Progenitor cell of endocrine pancreas (in vitro differentiated cells): ENCODE data around the gene SPZ1. TPM values are rescaled to one million over a fixed set of nuclear protein-coding genes. Genes with fewer than 3 reads are reported as not detected.
"Not testable (repeated sequence)": the region's sequence is repeated elsewhere in the genome, so short reads cannot be mapped to it uniquely, and the experiment has no call there.

Experiments used
- DNase-seq: peaks from one replicate; pipeline ENCODE4 v3.0.0; 2021; ENCODE audit warnings: low spot score; ENCODE audit not compliant: unreplicated experiment
- H3K27ac Mint-ChIP-seq: 2 replicates; pipeline ENCODE4 v1.8.0; 2021; ENCODE audit warnings: mild to moderate bottlenecking, moderate library complexity, mixed read lengths
- H3K27me3 Mint-ChIP-seq: 2 replicates; pipeline ENCODE4 v1.8.0; 2021; ENCODE audit warnings: mixed read lengths
- H3K36me3 Mint-ChIP-seq: 2 replicates; pipeline ENCODE4 v1.8.0; 2022; ENCODE audit warnings: mixed read lengths; ENCODE audit not compliant: insufficient read depth
- H3K4me1 Mint-ChIP-seq: 2 replicates; pipeline ENCODE4 v1.8.0; 2021; ENCODE audit warnings: low read depth, mixed read lengths
- H3K4me3 Mint-ChIP-seq: 2 replicates; pipeline ENCODE4 v1.8.0; 2021; ENCODE audit warnings: low read depth, mild to moderate bottlenecking, moderate library complexity, mixed read lengths
- H3K9me3 Mint-ChIP-seq: 2 replicates; pipeline ENCODE4 v1.8.0; 2021; ENCODE audit warnings: low read depth, mixed read lengths
- total RNA-seq: library from RNA; stranded (reverse); gene quantifications from 2 replicates; pipeline ENCODE4 v1.2.1, GENCODE V29; 2021
- TF ChIP-seq, protein P1 (sequence below): fragments of 200-600 bp; sonication (generic); IDR thresholded peaks from one replicate; pipeline ENCODE4 v1.5.0; 2021; ENCODE audit warnings: antibody characterized with exemption, mild to moderate bottlenecking; ENCODE audit not compliant: unreplicated experiment

Gene SPZ1
- total RNA-seq, 1 donor from 2014 or later = not detected

DNA sequence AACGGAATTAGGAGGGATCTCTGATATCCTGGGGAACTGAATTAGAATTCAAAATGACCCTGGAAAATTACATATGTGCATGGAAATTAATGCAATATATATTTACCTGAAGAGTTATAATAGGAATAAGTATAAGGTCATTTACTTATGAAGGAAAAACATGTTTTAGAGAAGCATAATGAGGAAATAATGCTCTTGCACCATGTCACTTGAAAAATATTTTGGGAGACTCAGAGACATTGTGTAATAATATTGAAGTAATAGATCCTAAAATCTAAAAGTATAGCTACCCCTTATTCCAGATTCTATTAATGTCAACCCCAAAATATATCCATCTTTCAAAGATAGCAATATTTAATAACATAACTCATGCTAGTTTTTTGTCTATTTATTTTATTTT, 28.4 kb downstream of the SPZ1 start:
- H3K9me3 Mint-ChIP-seq = no peaks in the 10 kb centered on the region
- no peaks in the 10 kb centered on the region for H3K36me3 Mint-ChIP-seq
- no peaks in the 10 kb centered on the region for H3K4me1 Mint-ChIP-seq
- H3K27me3 Mint-ChIP-seq = no peaks in the 10 kb centered on the region
- DNase-seq = no peak
- TF ChIP-seq, protein P1, sequence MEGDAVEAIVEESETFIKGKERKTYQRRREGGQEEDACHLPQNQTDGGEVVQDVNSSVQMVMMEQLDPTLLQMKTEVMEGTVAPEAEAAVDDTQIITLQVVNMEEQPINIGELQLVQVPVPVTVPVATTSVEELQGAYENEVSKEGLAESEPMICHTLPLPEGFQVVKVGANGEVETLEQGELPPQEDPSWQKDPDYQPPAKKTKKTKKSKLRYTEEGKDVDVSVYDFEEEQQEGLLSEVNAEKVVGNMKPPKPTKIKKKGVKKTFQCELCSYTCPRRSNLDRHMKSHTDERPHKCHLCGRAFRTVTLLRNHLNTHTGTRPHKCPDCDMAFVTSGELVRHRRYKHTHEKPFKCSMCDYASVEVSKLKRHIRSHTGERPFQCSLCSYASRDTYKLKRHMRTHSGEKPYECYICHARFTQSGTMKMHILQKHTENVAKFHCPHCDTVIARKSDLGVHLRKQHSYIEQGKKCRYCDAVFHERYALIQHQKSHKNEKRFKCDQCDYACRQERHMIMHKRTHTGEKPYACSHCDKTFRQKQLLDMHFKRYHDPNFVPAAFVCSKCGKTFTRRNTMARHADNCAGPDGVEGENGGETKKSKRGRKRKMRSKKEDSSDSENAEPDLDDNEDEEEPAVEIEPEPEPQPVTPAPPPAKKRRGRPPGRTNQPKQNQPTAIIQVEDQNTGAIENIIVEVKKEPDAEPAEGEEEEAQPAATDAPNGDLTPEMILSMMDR = no peak
- H3K27ac Mint-ChIP-seq = no peak overlapping the region
- H3K4me3 Mint-ChIP-seq = no peak overlapping the region

DNA sequence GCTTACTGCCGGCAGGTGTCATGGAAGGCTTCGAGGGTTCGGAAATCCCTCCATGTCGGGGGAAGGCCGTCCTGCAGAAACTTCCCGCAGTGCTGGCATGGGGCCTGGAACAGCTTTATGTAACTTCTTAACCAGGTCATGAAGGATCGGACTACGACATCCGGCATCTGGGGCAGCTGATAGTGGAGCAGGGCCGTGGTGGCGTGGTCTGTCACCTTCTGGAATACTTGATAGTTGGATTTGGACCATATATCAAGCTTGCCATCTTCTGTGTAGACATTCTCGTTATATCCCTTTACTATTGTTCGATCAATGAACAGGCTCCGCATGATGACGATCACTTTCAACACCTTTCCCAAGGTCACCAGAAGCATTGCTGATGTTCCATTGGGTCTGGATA, 31.2 kb downstream of the SPZ1 start:
- not testable (repeated sequence) for H3K36me3 Mint-ChIP-seq, H3K27me3 Mint-ChIP-seq, H3K4me1 Mint-ChIP-seq, H3K4me3 Mint-ChIP-seq, DNase-seq, H3K9me3 Mint-ChIP-seq, H3K27ac Mint-ChIP-seq

DNA sequence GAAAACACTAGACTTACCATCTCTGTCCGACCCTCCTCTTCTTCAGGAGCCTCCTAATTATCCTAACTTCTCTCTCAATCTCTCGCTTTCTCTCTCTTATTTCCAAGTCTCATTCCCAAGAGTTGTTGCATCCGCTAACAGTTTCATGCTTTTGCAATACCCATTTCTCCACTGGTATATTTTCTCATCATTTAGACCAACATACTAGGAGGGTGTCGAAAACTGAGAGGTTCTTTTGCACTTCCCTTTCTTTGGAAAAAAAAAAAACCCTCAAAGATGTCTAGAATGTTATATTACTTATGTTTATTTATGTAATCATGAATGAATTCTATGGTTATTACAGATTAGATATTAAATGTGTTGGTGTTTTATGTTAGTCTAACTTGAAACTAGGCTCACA, 35.9 kb downstream of the SPZ1 start:
- no peaks in the 10 kb centered on the region for H3K36me3 Mint-ChIP-seq
- H3K27me3 Mint-ChIP-seq = no peaks in the 10 kb centered on the region
- DNase-seq = no peak

DNA sequence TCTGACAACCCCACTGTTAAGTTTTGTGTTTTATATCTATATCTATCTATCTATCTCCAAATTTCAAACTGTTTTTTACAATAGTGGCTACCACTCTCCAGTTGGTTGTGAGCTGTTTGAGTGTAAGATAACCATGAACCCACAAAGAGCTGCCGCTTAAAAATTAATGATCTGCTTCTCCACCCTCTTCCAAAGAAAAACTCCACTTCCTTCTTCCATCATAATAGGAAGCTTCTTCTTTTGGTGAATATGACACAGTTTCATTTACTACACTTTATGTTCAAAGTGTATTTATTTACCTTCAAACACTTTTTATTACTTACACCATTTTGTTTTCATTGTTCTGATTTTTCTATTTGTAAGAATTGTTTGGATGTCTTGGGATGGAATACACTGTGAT, 37.9 kb downstream of the SPZ1 start:
- Mint-ChIP-seq H3K4me3 (no peak overlapping the region), H3K36me3 (no peaks in the 10 kb centered on the region), H3K4me1 (no peaks in the 10 kb centered on the region), H3K27me3 (no peaks in the 10 kb centered on the region), H3K9me3 (no peaks in the 10 kb centered on the region), H3K27ac (no peak overlapping the region)
- TF ChIP-seq, protein P1 = no peak
- DNase-seq = no peak

More for the DNA sequence above, 35.9 kb downstream of the SPZ1 start:
- no peaks in the 10 kb centered on the region for H3K9me3 Mint-ChIP-seq
- no peaks in the 10 kb centered on the region for H3K4me1 Mint-ChIP-seq
- H3K4me3 Mint-ChIP-seq = no peak overlapping the region
- no peak overlapping the region for H3K27ac Mint-ChIP-seq
- TF ChIP-seq, protein P1 = no peak

DNA sequence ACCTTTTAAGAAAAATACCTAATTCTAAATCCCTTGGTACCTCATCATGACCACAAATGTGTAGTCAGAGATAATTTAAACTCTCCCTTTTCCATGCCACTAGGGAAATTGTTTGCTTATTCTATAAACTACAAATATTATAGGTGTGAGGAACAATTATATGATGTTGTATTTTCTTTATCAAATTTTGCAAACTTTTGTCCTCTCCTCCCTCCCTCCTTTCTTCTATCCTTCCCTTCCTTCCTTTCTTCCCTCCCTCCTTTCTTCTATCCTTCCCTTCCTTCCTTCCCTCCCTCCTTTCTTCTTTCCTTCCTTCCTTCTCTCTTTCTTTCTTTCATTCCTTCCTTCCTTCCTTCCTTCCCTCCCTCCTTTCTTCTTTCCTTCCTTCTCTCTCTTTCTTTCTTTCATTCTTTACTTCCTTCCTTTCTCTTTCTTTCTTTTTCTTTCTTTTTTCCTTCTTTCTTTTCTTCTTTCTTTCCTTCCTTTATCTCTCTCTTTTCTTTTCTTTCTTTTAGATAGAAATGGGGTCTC, 41.2 kb downstream of the SPZ1 start:
- H3K27me3 Mint-ChIP-seq = no peaks in the 10 kb centered on the region
- no peaks in the 10 kb centered on the region for H3K9me3 Mint-ChIP-seq
- H3K4me3 Mint-ChIP-seq = no peak overlapping the region
- TF ChIP-seq, protein P1 = no peak
- DNase-seq = no peak
- no peak overlapping the region for H3K27ac Mint-ChIP-seq
- H3K4me1 Mint-ChIP-seq = no peaks in the 10 kb centered on the region
- H3K36me3 Mint-ChIP-seq = no peaks in the 10 kb centered on the region

DNA sequence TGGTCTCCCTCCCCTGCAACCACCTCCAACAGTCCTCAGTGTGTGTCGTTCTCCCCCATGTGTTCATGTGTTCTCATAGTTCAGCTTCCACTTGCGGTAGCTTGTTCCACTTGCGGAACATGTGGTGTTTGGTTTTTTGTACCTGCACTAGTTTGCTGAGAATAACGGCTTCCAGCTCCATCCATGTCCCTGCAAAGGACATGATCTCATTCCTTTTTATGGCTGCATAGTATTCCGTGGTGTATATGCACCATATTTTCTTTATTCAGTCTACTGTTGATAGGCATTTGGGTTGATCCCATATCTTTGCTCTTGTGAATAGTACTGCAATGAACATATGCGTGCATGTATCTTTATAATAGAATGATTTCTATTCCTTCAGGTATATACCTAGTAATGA, 45.1 kb downstream of the SPZ1 start:
- H3K27me3 Mint-ChIP-seq = no peaks in the 10 kb centered on the region
- DNase-seq = no peak
- no peaks in the 10 kb centered on the region for H3K9me3 Mint-ChIP-seq
- no peak overlapping the region for H3K27ac Mint-ChIP-seq
- H3K4me3 Mint-ChIP-seq = no peak overlapping the region
- TF ChIP-seq, protein P1 = no peak
- no peaks in the 10 kb centered on the region for H3K36me3 Mint-ChIP-seq
- peaks cover 7% of the 10 kb centered on the region for H3K4me1 Mint-ChIP-seq
